Nucleus accumbens (tissue), 56 donors: ENCODE measurements around the gene CHEK2.
"Not testable (repeated sequence)": the region's sequence is repeated elsewhere in the genome, so short reads cannot be mapped to it uniquely, and the experiment has no call there.

Experiments used
- DNase-seq, 56 donors: peaks; one replicate each; lab custom pipeline; 2025; lab: John Stamatoyannopoulos, UW

Gene CHEK2

GRCh38 chr22:28743852-28744251 lies 2.2 kb upstream of the CHEK2 start:
- DNase-seq: no peak

- DNase-seq: no peak
Observed at GRCh38 chr22:28742562-28742962, 942 bp upstream of the CHEK2 start.

- no peak for DNase-seq
Observed at GRCh38 chr22:28741200-28741784, 328 bp downstream of the CHEK2 start.

- DNase-seq: not testable (repeated sequence)
Observed at GRCh38 chr22:28738876-28739275, 2.7 kb downstream of the CHEK2 start.

- no peak for DNase-seq
Observed at GRCh38 chr22:28737701-28738100, 3.9 kb downstream of the CHEK2 start.

GRCh38 chr22:28736301-28737155 lies 5.1 kb downstream of the CHEK2 start:
- DNase-seq: no peak

GRCh38 chr22:28734393-28734792 lies 7.2 kb downstream of the CHEK2 start:
- DNase-seq: no peak

- no peak for DNase-seq
Observed at GRCh38 chr22:28730179-28730578, 11.4 kb downstream of the CHEK2 start.

GRCh38 chr22:28728621-28729313 lies 12.9 kb downstream of the CHEK2 start:
- no peak for DNase-seq

- no peak for DNase-seq
Observed at GRCh38 chr22:28728002-28728401, 13.6 kb downstream of the CHEK2 start.

GRCh38 chr22:28718044-28718443 lies 23.6 kb downstream of the CHEK2 start:
- no peak for DNase-seq

- DNase-seq: no peak
Observed at GRCh38 chr22:28716686-28717085, 24.9 kb downstream of the CHEK2 start.

GRCh38 chr22:28715611-28716010 lies 26.0 kb downstream of the CHEK2 start:
- no peak for DNase-seq

GRCh38 chr22:28714043-28714628 lies 27.5 kb downstream of the CHEK2 start:
- DNase-seq: no peak

GRCh38 chr22:28711820-28712777 lies 29.5 kb downstream of the CHEK2 start:
- DNase-seq: no peak

- no peak for DNase-seq
Observed at GRCh38 chr22:28711341-28711740, 30.3 kb downstream of the CHEK2 start.

GRCh38 chr22:28710576-28711191 lies 30.9 kb downstream of the CHEK2 start:
- no peak for DNase-seq

GRCh38 chr22:28710107-28710506 lies 31.5 kb downstream of the CHEK2 start:
- DNase-seq: no peak

GRCh38 chr22:28706845-28707244 lies 34.8 kb downstream of the CHEK2 start:
- DNase-seq: no peak

- DNase-seq: no peak
Observed at GRCh38 chr22:28703436-28703835, 38.2 kb downstream of the CHEK2 start.
